ENCODE data around the gene FILIP1.

FILIP1 gene

GRCh38 chr6:75493400-75494064 lies at the start of gene FILIP1:
TSS of gene FILIP1 (minus strand) at chr6:75493800. CDS start at chr6:75414972, 78,828 bp downstream.
- DNase-seq, result peak; percentile 75

DNA sequence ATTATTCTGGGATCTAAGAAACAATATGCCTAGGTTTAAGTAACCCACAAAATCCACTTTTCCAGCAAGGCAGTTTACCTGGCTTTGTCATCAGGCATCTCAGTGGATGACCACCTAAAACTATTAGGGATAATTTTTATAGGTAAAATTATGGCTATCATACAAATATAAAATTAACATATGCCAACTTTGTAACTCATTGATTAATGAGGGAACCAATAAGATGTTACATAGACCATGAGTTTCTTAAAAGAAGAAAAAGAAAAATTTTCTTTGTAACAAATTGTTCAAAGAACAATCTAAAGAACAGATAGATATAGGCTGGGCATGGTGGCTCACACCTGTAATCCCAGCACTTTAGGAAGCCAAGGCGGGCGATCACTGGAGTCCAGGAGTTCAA lies 49.7 kb upstream of the FILIP1 start:
- DNase-seq, result no peak

DNA sequence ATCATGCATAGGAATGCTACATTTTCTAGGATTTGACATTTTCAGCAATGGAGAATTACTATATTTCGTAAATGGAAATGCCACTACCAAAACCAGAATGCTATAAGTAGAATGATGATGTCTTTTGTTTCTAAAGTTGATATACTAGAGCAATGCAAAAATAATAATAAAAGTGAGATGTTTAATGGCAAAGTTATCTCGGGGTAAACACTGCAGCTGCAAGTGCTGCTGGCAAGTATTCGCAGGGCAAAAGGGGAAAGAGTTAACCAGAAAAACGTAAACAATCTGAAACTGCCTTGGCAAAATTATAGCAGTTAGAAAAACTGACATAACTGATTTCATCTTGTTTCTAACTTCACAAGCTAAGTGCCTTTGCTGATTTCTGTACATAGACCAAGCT lies 45.5 kb upstream of the FILIP1 start:
- DNase-seq, result no peak

GRCh38 chr6:75532521-75532920 lies 38.9 kb upstream of the FILIP1 start:
- DNase-seq, result no peak

DNA sequence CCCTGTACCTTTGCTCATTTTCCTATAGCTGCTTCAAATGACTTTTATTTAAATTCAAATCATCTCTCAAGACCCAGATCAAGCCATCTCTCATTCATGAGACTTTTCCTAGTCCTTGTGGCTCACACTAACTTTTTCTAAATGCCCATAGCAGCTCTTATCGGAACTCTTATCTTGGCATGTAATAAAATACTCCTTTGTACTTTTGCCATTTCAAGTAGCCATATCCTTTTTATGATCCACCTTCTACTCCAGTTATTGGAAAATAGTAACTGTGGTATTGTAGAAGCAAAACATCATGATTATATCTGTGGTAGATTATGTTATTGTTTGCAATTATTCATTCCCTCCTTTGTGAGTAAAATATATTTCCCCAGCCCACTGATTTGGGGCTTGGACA lies 37.6 kb upstream of the FILIP1 start:
- DNase-seq, result no peak

- no peak for DNase-seq
These were observed 37.1 kb upstream of the FILIP1 start for GRCh38 chr6:75530696-75531095.

GRCh38 chr6:75528423-75528822 lies 34.8 kb upstream of the FILIP1 start:
- DNase-seq, result no peak

DNA sequence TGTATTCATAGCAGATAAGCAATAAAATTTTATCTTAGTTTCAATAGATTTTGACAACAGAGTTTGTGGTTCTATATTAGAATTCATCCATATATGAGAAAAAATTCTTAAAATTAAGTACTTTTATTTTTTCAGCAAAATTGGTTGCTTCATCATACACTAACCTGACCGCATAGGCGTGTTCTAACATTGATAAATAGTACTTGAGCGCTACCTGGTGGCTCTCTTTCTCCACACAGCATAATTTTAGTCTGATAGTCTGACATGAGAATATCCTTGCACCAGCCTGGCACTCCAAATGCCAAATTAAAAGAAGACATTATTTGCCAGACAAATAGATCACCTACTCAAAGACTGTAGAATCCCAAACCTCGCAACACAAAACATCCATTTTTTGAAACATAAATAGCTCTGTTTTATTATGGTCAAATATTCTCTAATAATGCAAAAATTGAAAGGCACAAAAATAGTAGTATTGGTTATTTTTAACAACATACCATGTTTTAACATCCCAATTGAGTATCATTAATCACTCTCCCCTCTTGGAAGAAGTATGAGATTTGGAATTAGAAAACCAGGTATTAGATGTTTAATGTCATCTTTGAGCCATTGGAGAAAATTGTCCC lies 33.0 kb upstream of the FILIP1 start:
- peak; percentile 48 for DNase-seq

- no peak for DNase-seq
These were observed 32.1 kb upstream of the FILIP1 start for GRCh38 chr6:75525682-75526081.

DNA sequence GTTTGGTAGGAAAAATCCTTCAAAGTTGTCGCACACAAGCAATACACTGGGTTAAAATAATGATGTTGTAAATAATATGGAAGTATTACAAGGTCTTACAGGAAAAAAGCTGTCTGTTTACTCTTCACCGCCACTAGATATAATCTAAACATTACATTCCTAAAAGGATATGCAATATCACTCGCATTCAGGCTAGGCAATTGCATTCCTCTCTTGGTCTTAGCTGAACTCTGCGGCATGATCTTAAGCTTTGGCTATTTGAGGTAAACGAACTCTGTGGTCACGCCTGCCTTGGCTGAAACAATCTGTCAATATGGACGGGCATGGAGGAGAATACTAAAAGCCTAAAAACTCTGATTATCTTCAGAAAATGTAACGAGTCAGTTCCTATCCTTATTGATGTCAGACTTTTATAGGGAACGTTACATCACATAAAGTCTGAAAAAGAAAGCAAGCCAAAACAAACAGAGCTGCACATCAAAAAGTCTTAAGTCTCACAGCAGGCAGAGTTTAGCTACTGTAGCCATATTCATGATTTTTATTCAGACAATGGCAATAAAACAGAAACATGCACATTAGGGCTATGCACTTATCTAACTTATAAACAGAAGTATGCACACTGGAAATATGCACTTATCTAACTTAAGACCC lies 30.8 kb upstream of the FILIP1 start:
- DNase-seq, result peak; percentile 28

- no peak for DNase-seq
These were observed 23.2 kb upstream of the FILIP1 start for GRCh38 chr6:75516757-75517156.

DNA sequence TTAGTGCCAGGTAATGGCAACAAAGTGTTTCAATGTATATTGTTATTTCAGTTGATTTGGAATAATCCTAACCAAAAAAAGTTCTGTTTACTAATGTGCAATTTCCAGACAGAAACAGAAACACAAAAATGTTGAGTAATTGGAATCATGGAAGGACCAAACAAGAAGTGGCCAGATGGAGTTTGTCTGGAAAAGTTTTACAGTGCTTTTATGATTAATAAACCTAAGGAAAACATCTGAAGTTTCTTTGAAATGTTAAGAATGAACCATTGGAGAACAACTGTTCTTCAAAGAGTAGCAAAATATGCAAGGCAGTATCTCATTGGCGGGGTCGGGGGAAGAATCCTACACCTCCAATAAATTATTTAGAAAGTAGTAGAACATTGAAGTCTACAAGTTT lies 19.0 kb upstream of the FILIP1 start:
- no peak for DNase-seq

GRCh38 chr6:75505424-75505823 lies 11.8 kb upstream of the FILIP1 start:
- DNase-seq, result no peak

GRCh38 chr6:75504465-75505222 lies 11.0 kb upstream of the FILIP1 start:
- DNase-seq, result no peak

DNA sequence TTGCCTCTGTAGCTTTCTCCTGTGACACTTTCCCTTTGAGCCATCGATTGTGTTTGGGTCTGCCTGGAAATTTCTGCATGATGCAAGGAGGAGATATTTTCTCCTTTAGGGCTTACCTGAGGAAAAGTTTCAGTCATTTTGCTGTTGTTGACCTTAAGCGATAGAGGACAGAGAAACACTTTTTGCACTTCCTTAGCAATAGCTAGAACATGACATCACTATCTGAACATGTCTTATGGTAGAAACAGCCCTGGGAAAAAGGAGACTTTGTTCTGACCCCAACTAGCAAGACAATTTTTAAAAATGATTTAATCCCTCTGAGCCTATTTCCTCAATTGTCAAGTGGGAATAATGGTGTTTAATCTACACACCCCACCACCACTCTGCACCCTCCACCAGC lies 9.7 kb upstream of the FILIP1 start:
- no peak for DNase-seq

GRCh38 chr6:75502884-75503283 lies 9.3 kb upstream of the FILIP1 start:
- DNase-seq, result no peak

- DNase-seq, result no peak
These were observed 8.2 kb upstream of the FILIP1 start for GRCh38 chr6:75501756-75502155.

DNA sequence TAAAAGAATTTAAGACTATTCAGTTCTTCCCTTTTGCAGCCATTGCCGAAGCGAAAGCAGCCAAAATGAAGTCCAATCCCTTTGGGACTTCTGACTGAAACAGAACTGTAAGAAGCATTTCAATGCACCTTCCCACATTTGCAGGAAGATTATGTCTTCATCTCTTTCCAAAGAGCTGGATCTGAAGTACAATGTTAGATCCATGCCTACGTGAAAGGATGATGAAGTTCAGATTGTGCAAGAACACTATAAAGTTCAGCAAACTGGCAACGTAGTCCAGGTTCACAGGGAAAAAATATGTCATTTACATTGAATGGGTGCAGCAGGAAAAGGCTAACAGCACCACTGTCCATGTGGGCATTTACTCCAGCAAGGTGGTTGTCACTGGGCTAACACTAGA lies 6.0 kb upstream of the FILIP1 start:
- no peak for DNase-seq

GRCh38 chr6:75498862-75499261 lies 5.3 kb upstream of the FILIP1 start:
- DNase-seq, result no peak

DNA sequence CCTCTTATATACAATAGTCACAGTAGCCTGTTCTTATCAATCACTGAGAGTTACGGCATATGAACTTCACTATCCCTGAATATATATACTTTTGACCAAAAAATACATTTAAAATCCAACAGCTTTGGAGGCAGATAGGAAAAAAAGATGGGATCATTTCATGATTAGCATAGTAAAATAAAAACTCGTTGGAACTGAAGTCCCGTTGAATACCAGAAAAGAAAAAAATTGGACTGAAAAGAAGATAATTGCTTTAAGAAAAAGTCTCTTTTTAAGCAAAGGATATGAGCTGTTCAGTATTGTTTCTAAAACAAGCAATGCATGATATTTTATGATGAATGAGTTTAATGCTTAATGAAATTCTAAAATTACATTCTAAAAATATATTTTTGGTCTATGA lies 4.4 kb upstream of the FILIP1 start:
- no peak for DNase-seq

DNA sequence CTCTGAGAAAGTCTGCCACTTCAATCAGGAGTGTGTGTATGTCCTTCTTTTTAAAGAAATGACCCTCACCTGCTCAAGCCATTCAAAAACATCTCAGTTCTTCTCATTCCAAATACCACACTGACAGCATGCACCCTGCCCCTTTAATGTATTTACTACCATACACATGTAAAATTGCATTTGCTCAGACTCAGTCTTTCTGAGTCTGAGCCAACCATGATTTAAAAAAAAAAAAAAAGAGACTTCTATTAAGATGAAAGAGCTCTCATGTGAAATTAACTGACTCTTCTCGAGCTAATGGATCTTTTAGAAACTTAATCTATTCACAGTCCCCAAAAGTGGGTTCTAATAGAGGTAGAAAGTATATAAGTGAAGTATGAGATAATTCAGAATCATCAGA lies 1.4 kb upstream of the FILIP1 start:
- DNase-seq, result no peak

DNA sequence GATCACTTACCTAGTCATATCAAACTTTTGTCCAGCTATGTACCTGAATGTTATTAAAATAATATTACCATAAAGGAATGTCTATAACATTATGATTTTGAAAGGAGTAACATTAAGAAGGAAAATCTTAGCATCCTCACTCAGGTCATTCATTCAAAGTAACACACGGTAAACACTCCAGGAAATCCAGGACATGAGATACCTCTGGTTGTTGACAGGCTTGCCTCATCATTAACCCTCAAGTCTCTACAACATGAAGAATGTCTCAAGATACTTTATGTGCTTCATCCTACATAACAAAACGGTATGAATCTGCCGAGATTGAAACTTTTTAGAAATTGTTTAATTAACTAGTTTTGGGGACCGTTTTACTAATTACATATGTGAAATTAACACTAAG lies 690 bp upstream of the FILIP1 start:
- no peak for DNase-seq

DNA sequence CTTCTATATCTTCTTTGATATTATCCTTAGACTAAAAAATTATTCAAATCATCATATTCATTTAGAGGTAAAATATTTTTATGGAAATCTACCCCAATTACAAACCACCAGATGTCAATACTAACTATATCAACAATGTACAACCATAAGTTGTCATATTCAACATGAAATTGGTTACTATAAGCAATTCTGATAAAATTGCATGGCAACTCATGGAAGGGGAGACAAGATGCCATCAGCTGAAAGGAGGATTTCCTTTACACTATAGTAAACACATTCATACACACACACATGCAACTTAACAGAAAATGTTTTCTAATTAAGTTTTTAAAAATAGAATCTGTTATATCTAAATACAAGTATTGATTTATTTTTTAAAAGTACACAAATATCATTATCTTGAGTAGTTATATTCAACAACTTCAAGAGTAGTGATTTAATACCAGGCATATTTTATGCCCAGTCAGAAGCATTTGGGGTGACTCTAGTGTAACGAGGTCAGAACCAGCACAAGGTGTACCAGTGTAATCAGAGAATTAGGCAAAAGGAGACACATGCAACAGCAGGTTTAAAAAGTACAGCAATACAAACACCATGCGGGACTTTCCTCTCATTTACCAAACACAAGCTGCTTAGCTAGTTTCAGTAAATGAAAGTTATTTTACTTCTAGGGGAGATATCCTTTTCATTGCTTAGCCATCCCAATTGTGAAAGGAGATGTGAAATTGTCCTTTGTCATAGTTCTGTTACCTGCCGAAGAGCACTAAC lies 1.0 kb downstream of the FILIP1 start:
- no peak for DNase-seq

All from left hindlimb (tissue), 1 donor.